H9 (cell line): ENCODE measurements around the gene PEX10. TPM values are rescaled to one million over a fixed set of nuclear protein-coding genes. Genes with fewer than 3 reads are reported as not detected.

Source experiments
- DNase-seq: peaks from one replicate; pipeline ENCODE4 v3.0.0-alpha.2; 2017
- H2AFZ ChIP-seq: one replicate; pipeline ENCODE4 v1.6.1; 2013; ENCODE audit warnings: mild to moderate bottlenecking, low read length, control low read depth, moderate library complexity
- H2AK5ac ChIP-seq: 2 replicates; pipeline ENCODE4 v1.6.1; 2013; ENCODE audit warnings: low read length, control low read depth, mixed read lengths; ENCODE audit not compliant: insufficient read length
- H2BK120ac ChIP-seq: one replicate; pipeline ENCODE4 v1.6.1; 2013; ENCODE audit warnings: low read depth, mild to moderate bottlenecking, low read length, control low read depth, inconsistent platforms; ENCODE audit not compliant: poor library complexity, severe bottlenecking
- H2BK12ac ChIP-seq: 2 replicates; pipeline ENCODE4 v1.6.1; 2013; ENCODE audit warnings: low read length, control low read depth, mixed read lengths, low read depth; ENCODE audit not compliant: insufficient read length
- H2BK15ac ChIP-seq: 2 replicates; pipeline ENCODE4 v1.6.1; 2013; ENCODE audit warnings: low read depth, low read length, control low read depth
- H2BK20ac ChIP-seq: one replicate; pipeline ENCODE4 v1.6.1; 2013; ENCODE audit warnings: low read depth, mild to moderate bottlenecking, low read length, control low read depth, inconsistent platforms; ENCODE audit not compliant: poor library complexity, severe bottlenecking
- H2BK5ac ChIP-seq: 2 replicates; pipeline ENCODE4 v1.6.1; 2013; ENCODE audit warnings: low read length, control low read depth, mixed read lengths; ENCODE audit not compliant: insufficient read length
- H3K14ac ChIP-seq: 2 replicates; pipeline ENCODE4 v1.6.1; 2013; ENCODE audit warnings: low read length, control low read depth; ENCODE audit not compliant: insufficient read depth
- H3K18ac ChIP-seq: 2 replicates; pipeline ENCODE4 v1.6.1; 2013; ENCODE audit warnings: low read depth, mild to moderate bottlenecking, mixed read lengths, low read length, control low read depth; ENCODE audit not compliant: insufficient read length
- H3K23ac ChIP-seq: 2 replicates; pipeline ENCODE4 v1.6.1; 2013; ENCODE audit warnings: low read length, control low read depth, mixed read lengths, low read depth; ENCODE audit not compliant: insufficient read length
- H3K23me2 ChIP-seq: 2 replicates; pipeline ENCODE4 v1.6.1; 2013; ENCODE audit warnings: low read depth, mild to moderate bottlenecking, mixed read lengths, low read length, control low read depth; ENCODE audit not compliant: insufficient read length, poor library complexity, severe bottlenecking
- H3K27ac ChIP-seq: 2 replicates; pipeline ENCODE4 v1.5.1; 2013; ENCODE audit warnings: low read length, control low read depth, mixed read lengths, low read depth; ENCODE audit not compliant: insufficient read length
- H3K27me3 ChIP-seq: 2 replicates; pipeline ENCODE4 v1.6.1; 2013; ENCODE audit warnings: low read length, control low read depth, inconsistent platforms; ENCODE audit not compliant: insufficient read depth
- H3K4ac ChIP-seq: 2 replicates; pipeline ENCODE4 v1.6.1; 2013; ENCODE audit warnings: low read depth, mild to moderate bottlenecking, control low read depth, inconsistent platforms, low read length, moderate library complexity
- H3K4me1 ChIP-seq: 2 replicates; pipeline ENCODE4 v1.6.1; 2013; ENCODE audit warnings: low read length, control low read depth, inconsistent platforms; ENCODE audit not compliant: insufficient read depth
- H3K4me2 ChIP-seq: 2 replicates; pipeline ENCODE4 v1.6.1; 2013; ENCODE audit warnings: low read length, control low read depth, mixed read lengths; ENCODE audit not compliant: insufficient read length, insufficient read depth
- H3K56ac ChIP-seq: 2 replicates; pipeline ENCODE4 v1.6.1; 2013; ENCODE audit warnings: low read depth, mild to moderate bottlenecking, mixed read lengths, low read length, control low read depth; ENCODE audit not compliant: insufficient read length
- H3K79me1 ChIP-seq: 2 replicates; pipeline ENCODE4 v1.6.1; 2013; ENCODE audit warnings: low read depth, mild to moderate bottlenecking, moderate library complexity, low read length, control low read depth, inconsistent platforms; ENCODE audit not compliant: insufficient read depth, poor library complexity, severe bottlenecking
- H3K79me2 ChIP-seq: 2 replicates; pipeline ENCODE4 v1.6.1; 2013; ENCODE audit warnings: low read length, control low read depth, inconsistent platforms; ENCODE audit not compliant: insufficient read depth
- H3K9ac ChIP-seq: 2 replicates; pipeline ENCODE4 v1.6.1; 2013; ENCODE audit warnings: low read length, control low read depth, mixed read lengths; ENCODE audit not compliant: insufficient read length; ENCODE audit errors: extremely low read depth
- H3K9me3 ChIP-seq: one replicate; pipeline ENCODE4 v1.6.1; 2013; ENCODE audit warnings: low read depth, low read length, inconsistent platforms; ENCODE audit not compliant: control insufficient read depth
- H3T11ph ChIP-seq: one replicate; pipeline ENCODE4 v1.6.1; 2013; ENCODE audit warnings: mild to moderate bottlenecking, low read length, control low read depth, inconsistent platforms
- H4K20me1 ChIP-seq: one replicate; pipeline ENCODE4 v1.6.1; 2013; ENCODE audit not compliant: control insufficient read depth, insufficient read length, insufficient read depth
- H4K5ac ChIP-seq: 2 replicates; pipeline ENCODE4 v1.6.1; 2013; ENCODE audit warnings: low read depth, mild to moderate bottlenecking, mixed read lengths, low read length, control low read depth; ENCODE audit not compliant: insufficient read length
- H4K8ac ChIP-seq: replicated peaks from 2 replicates; pipeline ENCODE4 v1.6.1; 2013; ENCODE audit warnings: low read length, control low read depth, mixed read lengths, low read depth; ENCODE audit not compliant: insufficient read length
- H4K91ac ChIP-seq: 2 replicates; pipeline ENCODE4 v1.6.1; 2013; ENCODE audit warnings: low read depth, mild to moderate bottlenecking, moderate library complexity, mixed read lengths, low read length, control low read depth; ENCODE audit not compliant: insufficient read length
- H3K27ac Mint-ChIP-seq, 3 experiments: 2 replicates in 2 of 3; 3 replicates in 1 of 3; pipeline ENCODE4 v1.8.0; 2020 to 2021; ENCODE audit warnings: mixed read lengths in 3 of 3, mild to moderate bottlenecking in 1 of 3, moderate library complexity in 1 of 3
- H3K27me3 Mint-ChIP-seq: 2 replicates; pipeline ENCODE4 v1.8.0; 2021; ENCODE audit warnings: low read depth, mild to moderate bottlenecking, moderate library complexity, mixed read lengths
- H3K36me3 Mint-ChIP-seq, 3 experiments: 2 replicates in 2 of 3; 3 replicates in 1 of 3; pipeline ENCODE4 v1.8.0; 2020 to 2021; ENCODE audit warnings: low read depth in 3 of 3, mixed read lengths in 3 of 3; ENCODE audit not compliant: insufficient read depth in 1 of 3
- H3K4me1 Mint-ChIP-seq, 2 experiments: 2 replicates each; pipeline ENCODE4 v1.8.0; 2020; ENCODE audit warnings: mixed read lengths in 2 of 2
- H3K4me3 Mint-ChIP-seq, 2 experiments: 2 replicates in 1 of 2; 3 replicates in 1 of 2; pipeline ENCODE4 v1.8.0; 2020 to 2021; ENCODE audit warnings: mild to moderate bottlenecking in 2 of 2, mixed read lengths in 2 of 2, moderate library complexity in 1 of 2
- H3K9me3 Mint-ChIP-seq, 2 experiments: 2 replicates in 1 of 2; 3 replicates in 1 of 2; pipeline ENCODE4 v1.8.0; 2020; ENCODE audit warnings: mild to moderate bottlenecking in 2 of 2, mixed read lengths in 2 of 2, moderate library complexity in 1 of 2
- WGBS: extraction: QIAGEN DNeasy Blood & Tissue Kit; methylation state at CpG from one replicate; pipeline ENCODE4 v1.1.7; 2013; ENCODE audit warnings: missing lambda C conversion rate, low lambda C conversion rate, mixed read lengths; ENCODE audit not compliant: insufficient read length; ENCODE audit errors: extremely low coverage; 5-methylcytosine and 5-hydroxymethylcytosine counted together
- total RNA-seq: library from RNA; stranded (reverse); gene quantifications from 2 replicates; pipeline ENCODE4 v1.2.1, GENCODE V29; 2021
- TF ChIP-seq, protein P1 (sequence below): fragments of 200-600 bp; sonication (generic); conservative IDR thresholded peaks from 3 replicates; pipeline ENCODE4 v1.8.0; 2021; ENCODE audit warnings: antibody characterized with exemption, mild to moderate bottlenecking

PEX10 gene
- total RNA-seq, 1 experiment from 2014 or later, result 34.4 TPM

DNA sequence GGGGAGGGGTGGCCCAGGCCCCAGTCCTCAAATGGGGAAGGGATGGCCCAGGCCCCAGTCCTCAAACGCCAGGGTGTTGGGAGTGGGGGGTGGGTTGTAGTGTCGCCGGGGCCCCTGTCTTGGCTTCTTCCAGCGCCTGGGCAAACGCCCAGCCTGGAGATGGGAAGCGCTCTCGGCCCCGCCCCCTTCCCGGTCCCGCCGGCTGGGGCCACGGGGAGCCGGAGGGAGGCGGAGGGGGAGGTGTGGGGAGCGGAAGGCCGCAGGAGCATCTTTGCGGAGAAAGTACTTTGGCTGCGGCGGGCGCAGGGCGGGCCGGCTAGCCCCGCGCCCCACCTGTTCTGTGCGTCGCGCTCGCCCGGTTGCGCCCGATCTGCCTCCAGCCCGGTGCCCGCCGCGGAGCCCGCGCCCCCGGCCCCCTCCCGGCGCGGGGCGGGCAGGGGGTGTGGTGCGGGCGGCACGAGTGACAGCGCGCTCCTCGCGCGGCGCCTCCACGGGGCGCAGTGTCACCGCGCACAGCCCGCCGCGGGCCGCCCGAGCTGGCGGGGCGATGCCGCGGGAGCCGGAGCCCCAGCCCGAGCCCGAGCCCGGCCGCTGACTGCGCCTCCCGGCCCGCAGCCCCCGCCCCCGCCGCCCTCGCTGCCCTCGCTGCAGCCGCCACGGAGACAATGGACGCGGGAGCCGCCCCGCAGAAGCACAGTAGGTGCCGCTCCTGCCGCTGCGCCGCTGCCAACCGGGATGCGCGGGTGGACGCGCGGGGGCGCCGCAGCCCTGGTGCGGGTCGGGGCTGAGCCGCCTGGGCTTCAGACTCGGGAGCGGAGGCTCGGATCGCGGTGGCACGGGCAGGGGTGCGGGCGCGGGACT lies 31.1 kb upstream of the PEX10 start:
- H3K4me2 ChIP-seq, result no peak overlapping the region
- Mint-ChIP-seq H3K36me3 (no peaks in the 10 kb centered on the region), H3K27ac (no peak overlapping the region), H3K4me1 (peaks cover 3 to 15% of the 10 kb centered on the region in 2 experiments; a peak in 3 of 4 replicates), H3K9me3 (no peaks in the 10 kb centered on the region), H3K27me3 (peaks cover 53% of the 10 kb centered on the region), H3K4me3 (peak overlapping the region in 1 of 2 experiments; percentile 63; a peak in 1 of 5 replicates)
- TF ChIP-seq, protein P1, sequence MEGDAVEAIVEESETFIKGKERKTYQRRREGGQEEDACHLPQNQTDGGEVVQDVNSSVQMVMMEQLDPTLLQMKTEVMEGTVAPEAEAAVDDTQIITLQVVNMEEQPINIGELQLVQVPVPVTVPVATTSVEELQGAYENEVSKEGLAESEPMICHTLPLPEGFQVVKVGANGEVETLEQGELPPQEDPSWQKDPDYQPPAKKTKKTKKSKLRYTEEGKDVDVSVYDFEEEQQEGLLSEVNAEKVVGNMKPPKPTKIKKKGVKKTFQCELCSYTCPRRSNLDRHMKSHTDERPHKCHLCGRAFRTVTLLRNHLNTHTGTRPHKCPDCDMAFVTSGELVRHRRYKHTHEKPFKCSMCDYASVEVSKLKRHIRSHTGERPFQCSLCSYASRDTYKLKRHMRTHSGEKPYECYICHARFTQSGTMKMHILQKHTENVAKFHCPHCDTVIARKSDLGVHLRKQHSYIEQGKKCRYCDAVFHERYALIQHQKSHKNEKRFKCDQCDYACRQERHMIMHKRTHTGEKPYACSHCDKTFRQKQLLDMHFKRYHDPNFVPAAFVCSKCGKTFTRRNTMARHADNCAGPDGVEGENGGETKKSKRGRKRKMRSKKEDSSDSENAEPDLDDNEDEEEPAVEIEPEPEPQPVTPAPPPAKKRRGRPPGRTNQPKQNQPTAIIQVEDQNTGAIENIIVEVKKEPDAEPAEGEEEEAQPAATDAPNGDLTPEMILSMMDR, result peak; percentile 45; the same call in 2 of the 3 replicates
- no peak overlapping the region for H3K56ac ChIP-seq
- no peaks in the 10 kb centered on the region for H3K9me3 ChIP-seq
- no peaks in the 10 kb centered on the region for H3K79me2 ChIP-seq
- no peak overlapping the region for H3K14ac ChIP-seq
- no peak overlapping the region for H3K18ac ChIP-seq
- H2BK20ac ChIP-seq, result no peak overlapping the region
- H2BK5ac ChIP-seq, result no peak overlapping the region
- no peak overlapping the region for H4K91ac ChIP-seq
- no peaks in the 10 kb centered on the region; the same call in 1 of the 2 replicates for H3K4me1 ChIP-seq
- H4K5ac ChIP-seq, result no peak overlapping the region
- H3K23ac ChIP-seq, result no peak overlapping the region
- H3K27ac ChIP-seq, result no peak overlapping the region
- no peak overlapping the region for H3K9ac ChIP-seq
- no peak overlapping the region for H2AK5ac ChIP-seq
- no peak overlapping the region for H2BK120ac ChIP-seq
- no peak overlapping the region for H2BK12ac ChIP-seq
- H4K8ac ChIP-seq, result no peak overlapping the region
- H3K23me2 ChIP-seq, result peaks cover 6% of the 10 kb centered on the region
- no peak overlapping the region for H2AFZ ChIP-seq
- no peak overlapping the region for H3T11ph ChIP-seq
- H2BK15ac ChIP-seq, result no peak overlapping the region
- H3K4ac ChIP-seq, result no peak overlapping the region
- H3K27me3 ChIP-seq, result peaks cover 14% of the 10 kb centered on the region; the same call in 1 of the 2 replicates
- DNase-seq, result peak; percentile 59
- no peaks in the 10 kb centered on the region for H4K20me1 ChIP-seq
- no CpG with 5 or more reads among the region's 107 CpGs for WGBS
- no peaks in the 10 kb centered on the region for H3K79me1 ChIP-seq
